Frontal cortex (tissue), 4 donors: ENCODE data around the gene TROAP. TPM values are rescaled to one million over a fixed set of nuclear protein-coding genes. Genes with fewer than 3 reads are reported as not detected.
"Not testable (repeated sequence)": the region's sequence is repeated elsewhere in the genome, so short reads cannot be mapped to it uniquely, and the experiment has no call there.

ENCODE experiments used
- DNase-seq, 2 donors: peaks; one replicate each; pipeline ENCODE4 v3.0.0; 2012; ENCODE audit warnings: low spot score in 2 of 2
- FAIRE-seq: peaks from 2 replicates; lab custom pipeline; 2012; peaks lifted over from hg19 to GRCh38; lab: Jason Lieb, UNC
- total RNA-seq: library from RNA; depleted of rRNA; stranded (reverse); fragments of >200 nt; gene quantifications from one replicate; pipeline ENCODE4 v1.2.3, GENCODE V29; 2014
- donor health status: control.
- donor health status: control.
- donor health status: control.

Gene TROAP
- total RNA-seq, 1 donor from 2014 or later, result 2.9 TPM

DNA sequence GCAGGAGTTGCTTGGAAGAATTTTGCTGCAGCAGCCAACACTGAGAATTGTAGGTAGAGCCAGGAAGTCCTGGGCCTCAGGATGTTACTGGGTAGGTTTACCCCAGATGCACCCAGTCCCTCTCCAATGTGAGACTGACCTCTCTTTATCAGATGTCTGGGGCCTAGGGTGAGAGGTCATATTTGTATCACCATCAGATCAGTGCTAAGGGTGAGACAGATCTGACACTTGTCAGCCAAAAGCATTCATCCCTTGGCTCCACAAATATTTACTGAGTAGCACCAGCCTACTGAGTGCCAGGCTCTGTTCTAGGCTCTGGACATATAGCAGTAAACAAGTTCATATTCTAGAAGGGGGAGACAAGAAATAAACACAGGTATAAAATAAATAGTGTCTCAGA is 4.3 kb downstream of the TROAP start:
- DNase-seq (no peak), FAIRE-seq (no peak)

DNA sequence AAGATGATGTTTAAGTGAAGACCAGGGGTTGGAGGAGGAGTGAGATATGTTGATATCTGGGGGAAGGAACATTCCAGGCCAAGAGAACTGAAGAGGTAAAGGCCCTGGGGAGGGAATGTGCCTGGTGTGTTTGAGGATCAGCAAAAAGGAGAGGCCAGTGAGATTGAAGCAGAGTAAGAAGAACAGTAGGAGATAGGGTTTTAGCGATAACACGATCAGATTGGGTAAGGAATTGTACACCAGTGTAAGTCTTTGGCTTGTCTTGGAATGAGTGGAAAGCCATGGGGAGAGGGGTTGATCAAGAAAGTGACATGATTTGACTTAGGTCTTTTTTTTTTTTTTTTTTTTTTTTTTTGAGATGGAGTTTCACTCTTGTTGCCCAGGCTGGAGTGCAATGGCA is 4.8 kb downstream of the TROAP start:
- no peak for FAIRE-seq
- DNase-seq, result no peak

DNA sequence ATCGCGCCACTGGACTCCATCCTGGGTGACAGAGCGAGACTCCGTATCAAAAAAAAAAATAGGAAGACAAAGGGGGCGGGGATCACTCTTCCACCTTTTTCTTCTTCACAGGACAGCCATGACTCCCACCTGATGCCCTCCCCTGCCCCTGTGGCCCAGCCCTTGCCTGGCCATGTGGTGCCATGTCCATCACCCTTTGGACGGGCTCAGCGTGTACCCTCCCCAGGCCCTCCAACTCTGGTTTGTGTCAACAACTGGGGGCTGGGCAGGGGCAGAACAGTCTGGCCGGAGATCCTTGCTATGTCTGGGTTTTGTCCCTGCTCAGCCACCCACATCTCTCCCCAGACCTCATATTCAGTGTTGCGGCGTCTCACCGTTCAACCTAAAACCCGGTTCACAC is 5.8 kb downstream of the TROAP start:
- no peak for FAIRE-seq

DNA sequence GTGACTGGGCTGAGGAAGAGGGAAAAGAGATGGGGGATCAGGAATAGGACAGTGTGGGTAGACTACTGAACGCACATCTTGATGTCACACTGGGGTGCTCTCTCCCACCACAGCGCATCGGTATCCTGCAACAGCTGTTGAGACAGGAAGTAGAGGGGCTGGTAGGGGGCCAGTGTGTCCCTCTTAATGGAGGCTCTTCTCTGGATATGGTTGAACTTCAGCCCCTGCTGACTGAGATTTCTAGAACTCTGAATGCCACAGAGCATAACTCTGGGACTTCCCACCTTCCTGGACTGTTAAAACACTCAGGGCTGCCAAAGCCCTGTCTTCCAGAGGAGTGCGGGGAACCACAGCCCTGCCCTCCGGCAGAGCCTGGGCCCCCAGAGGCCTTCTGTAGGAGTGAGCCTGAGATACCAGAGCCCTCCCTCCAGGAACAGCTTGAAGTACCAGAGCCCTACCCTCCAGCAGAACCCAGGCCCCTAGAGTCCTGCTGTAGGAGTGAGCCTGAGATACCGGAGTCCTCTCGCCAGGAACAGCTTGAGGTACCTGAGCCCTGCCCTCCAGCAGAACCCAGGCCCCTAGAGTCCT is 7.1 kb downstream of the TROAP start:
- no peak for FAIRE-seq
- no peak for DNase-seq

More for the DNA sequence above, 5.8 kb downstream of the TROAP start:
- DNase-seq, result peak in 1 of 2 donors; percentile 0

DNA sequence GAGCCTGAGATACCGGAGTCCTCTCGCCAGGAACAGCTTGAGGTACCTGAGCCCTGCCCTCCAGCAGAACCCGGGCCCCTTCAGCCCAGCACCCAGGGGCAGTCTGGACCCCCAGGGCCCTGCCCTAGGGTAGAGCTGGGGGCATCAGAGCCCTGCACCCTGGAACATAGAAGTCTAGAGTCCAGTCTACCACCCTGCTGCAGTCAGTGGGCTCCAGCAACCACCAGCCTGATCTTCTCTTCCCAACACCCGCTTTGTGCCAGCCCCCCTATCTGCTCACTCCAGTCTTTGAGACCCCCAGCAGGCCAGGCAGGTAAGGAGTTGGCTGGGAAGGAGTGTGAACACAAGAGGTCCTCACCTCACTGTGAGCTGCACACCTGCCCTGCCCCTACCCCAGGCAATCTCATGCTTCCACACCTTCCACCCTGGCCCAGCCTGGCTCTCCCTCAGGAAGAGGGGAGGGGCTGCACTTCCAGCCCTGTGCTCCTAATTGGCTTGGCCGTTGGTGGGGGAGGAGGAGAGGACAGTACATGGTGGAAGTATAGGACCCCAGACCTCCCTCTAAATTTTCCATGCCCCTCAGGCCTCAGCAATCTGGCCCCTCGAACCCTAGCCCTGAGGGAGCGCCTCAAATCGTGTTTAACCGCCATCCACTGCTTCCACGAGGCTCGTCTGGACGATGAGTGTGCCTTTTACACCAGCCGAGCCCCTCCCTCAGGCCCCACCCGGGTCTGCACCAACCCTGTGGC is 7.8 kb downstream of the TROAP start:
- no peak for DNase-seq
- FAIRE-seq, result no peak

DNA sequence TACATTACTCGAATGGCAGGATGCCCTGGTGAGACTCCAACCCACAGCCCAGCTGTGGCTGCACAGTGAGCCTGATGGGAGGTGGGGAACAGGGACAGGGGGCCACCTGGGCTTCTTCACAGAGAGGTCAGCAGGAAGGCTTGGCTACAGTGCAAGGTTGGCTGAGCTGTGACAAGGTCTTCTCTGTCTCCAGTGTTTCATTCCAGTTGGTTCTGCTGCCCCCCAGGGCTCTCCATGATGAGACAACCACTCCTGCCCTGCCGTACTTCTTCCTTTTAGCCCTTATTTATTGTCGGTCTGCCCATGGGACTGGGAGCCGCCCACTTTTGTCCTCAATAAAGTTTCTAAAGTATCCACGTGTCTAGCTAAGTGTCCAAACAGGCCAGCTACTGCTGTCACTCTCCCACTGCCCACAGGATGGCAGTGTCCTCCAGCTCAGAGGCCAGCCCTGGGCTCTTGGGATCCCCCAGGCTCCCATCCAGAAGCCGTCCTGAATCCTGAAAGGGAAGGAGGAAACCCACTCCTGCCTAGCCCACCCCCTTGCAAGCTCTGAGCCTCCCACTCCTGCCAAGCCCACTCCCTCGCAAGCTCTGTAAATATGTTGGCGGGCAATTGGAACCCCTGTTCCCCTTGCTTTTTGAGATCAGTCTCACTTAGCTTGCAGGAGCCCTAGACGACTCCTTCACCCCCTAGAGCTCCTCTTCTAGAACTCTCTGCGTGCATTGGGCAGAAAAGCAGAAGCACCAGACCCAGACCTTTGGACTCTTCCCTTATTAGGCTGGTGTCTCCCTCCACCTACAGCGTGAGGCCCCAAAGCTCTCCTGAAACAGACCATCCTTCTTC is 8.5 kb downstream of the TROAP start:
- DNase-seq (peak; percentile 80 to 89), FAIRE-seq (no peak)

DNA sequence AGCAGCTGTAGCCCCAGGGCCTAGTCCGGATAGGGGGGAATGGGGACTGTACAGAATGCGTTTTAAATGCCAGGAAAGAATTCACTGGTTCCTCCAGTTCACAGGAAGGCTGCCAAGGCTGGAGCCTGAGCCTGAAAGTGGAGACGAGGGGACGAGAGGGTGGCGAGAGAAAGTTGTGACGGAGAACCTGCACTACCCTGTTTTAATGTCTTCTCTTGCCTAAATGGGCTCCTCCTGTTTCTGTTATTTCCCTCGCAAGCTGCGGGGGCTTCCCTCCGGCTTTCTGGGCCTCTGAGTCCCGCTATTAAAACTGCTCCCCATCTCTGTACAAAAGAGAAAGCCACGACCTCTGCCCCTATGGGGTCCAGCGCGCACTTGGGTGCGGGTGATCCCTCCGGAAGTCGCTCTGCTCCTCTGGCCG is 9.4 kb downstream of the TROAP start:
- no peak for DNase-seq
- FAIRE-seq, result no peak

DNA sequence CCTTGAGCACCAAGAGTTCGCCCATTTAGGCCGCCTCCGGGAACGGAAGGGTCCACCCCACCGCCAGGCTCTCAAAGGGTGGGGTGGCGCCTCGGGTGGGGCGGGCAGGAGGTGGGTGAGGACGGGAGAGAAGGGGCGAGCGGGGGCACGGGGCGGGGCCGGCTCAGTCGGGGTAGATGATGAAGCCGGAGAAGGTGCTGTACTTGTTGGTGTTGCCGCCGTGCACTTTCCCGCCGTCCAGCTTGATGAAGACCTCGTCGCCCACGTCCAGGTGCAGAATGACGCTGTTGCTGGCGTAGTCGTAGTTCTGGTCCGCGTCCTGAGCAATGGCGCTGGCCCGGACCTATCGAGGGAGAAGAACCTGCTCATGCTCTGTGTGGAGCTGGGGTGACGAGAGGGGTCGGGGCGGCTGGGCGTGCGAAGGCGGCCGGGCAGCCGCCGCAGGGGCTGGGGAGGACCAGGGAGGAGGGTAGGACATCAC is 9.9 kb downstream of the TROAP start:
- FAIRE-seq (no peak), DNase-seq (no peak)

DNA sequence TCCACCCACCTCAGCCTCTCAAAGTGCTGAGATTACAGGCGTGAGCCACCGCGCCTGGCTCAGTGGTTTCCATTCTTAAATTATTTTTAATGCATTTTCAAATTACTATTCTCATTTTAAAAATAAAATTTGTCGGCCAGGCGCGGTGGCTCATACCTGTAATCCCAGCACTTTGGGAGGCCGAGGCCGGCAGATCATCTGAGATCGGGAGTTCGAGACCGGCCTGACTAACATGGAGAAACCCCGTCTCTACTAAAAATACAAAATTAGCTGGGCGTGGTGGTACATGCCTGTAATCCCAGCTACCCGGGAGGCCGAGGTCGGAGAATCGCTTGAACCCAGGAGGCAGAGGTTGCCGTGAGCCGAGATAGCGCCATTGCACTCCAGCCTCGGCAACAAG is 10.7 kb downstream of the TROAP start:
- not testable (repeated sequence) for DNase-seq, FAIRE-seq

DNA sequence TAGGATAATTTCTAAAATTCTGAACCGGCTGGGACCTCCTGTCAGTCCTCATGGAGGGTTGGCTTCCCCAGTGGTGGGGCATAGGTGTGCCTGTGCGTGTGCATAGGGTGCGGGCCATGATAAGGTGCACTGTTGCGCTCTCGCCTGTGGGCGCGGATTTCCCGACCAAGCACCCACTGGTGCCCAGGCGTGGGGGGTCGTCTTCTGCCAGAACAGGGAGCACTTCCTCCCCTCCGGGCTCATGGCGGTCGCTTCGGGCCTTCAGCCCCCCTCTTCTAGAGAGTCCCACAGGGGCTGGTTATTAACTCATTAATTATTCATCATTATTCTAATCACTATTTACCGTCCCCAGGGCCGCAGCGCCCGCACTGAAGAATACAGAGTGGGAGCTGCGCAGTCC is 11.2 kb downstream of the TROAP start:
- DNase-seq, result peak in 1 of 2 donors; percentile 38
- FAIRE-seq, result no peak

DNA sequence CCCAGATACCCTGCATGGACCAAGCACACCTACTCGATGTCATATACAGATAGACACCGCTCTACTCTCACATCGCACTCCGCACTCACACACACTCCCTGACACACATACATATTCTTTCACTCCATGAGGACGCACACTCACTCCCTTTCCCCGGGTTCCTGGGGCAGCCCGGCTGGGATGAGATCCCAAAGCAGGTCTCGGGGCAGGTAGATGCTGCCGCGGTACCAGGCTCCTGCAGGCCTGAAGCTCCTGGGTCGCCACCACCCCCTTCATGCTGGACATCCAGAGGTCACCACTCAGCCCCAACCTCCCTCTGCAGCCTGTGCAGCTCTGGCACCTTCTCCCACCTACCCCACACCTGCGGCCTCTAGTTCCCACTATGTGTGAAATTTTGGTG is 11.6 kb downstream of the TROAP start:
- FAIRE-seq (no peak), DNase-seq (no peak)

DNA sequence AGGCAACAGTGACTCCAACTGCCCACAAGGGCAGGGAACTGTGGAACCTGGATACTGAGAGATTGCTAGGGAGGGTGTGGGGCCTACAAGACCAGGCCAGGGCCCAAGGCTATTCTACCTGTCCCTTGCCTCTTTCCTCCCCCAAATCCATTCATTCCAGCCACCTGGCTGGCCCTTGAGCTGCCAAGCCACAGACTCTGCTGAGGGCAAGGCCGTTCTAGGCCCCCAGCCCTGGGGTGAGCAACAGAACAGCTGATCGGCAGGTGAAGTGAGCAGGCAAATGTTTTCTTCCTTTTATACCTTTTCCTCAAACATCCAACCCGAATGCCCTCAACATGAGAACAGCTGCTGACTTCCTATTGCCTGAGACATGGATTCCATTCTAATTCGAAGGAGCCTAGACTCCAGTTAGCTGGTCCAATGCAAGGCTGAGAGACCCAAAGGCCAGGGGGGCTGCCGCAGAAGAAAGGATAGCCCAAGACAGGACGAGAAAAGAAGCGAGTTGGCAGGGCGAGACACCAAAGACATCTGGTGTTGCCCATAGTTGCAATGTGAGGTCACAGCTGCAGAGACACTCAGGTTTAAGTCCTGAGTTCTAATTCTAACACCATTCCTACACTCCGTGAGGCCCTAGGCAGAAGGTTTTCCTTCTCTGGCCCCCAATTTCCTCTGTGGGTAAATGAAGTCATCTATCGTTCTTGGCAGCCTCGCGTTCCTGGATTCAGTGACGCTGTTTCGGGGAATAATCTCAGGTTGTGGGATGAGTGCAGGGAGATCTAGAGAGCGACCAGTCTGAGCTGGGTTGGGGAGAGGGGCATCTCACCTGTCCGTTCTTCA is 12.3 kb downstream of the TROAP start:
- FAIRE-seq (no peak), DNase-seq (peak in 1 of 2 donors; percentile 36)

DNA sequence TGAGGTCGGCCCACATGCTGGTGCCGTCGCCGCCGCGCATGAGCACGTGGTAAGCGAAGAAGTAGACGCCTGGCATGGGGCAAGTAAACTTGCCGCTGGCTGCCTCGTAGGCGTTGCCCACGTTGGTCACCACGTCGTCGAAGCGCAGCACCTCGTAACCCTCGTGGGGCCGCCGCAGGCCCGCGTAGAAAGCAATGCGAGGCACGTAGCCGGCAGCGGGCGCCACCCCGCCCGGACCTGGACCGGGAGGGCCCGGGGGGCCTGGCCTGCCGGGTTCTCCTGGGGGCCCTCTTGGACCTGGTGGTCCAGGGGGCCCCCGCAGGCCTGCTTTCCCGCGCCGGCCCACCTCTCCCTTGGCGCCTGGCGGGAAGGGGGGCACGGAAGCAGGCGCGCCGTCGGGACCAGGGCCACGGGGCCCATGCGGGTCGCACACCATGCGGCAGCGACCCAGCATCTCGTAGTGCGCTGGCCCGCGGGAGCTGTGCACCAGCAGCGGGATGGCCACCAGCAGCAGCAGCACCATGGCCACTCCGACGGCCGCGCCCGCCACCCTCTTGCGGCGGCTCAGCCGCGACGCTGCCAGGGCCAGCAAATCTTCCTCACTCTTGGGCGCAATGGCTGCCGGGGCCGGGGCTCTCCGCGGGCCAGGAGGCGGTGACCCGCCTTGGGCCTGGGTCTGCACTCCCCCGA is 13.0 kb downstream of the TROAP start:
- DNase-seq, result no peak
- no peak for FAIRE-seq

DNA sequence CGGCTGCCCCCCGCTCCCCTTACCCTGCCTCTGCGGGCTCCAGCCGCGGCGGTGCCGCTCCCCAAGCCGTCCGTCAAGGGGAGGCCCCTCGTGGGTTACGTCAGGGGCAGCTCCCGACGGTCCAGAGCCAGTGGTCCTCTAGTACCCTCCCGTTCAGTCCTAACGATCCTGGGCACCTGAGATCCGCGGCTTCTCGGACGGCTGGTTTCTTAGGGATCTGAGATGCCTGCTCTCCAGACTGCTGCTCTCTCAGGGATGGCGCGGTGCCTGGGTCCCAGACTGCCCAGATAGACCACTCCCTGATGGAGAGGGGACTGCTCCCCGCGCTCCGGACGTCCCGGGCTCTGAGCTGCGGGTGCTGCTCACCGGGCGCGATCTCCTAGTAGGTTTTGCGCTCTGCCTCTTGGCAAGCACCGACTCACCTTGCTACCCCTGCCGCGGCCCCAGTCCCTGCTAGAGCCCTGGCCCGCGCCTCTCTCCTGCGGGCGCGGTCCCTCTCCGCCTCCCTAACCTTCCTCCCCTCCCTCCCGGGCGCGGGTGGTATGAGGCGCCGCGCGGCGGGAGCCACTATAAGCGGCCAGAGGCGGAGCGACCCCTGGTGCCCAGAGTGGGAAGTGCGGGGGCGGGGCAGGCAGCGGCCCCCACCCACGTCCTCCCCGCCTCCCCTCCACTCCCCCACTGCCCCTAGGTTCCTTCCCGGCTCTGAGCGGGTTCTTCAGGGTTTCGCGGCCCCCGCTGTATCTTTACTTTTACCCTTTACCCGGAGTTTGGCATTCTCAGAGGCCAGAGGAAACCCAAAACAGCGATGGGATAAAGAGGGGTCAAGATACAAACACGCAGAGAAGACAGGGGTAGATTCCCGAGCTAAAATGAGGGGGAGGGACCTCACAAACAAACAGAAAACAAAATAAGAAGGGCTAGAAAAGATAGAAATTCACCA is 13.9 kb downstream of the TROAP start, which contains the start of gene C1QL4:
Gene C1QL4, minus strand, starts transcription at position 544 of the 940 bp plus-strand sequence. CDS start 711 bp downstream, outside the sequence.
- FAIRE-seq (no peak), DNase-seq (peak; percentile 85 to 91)

DNA sequence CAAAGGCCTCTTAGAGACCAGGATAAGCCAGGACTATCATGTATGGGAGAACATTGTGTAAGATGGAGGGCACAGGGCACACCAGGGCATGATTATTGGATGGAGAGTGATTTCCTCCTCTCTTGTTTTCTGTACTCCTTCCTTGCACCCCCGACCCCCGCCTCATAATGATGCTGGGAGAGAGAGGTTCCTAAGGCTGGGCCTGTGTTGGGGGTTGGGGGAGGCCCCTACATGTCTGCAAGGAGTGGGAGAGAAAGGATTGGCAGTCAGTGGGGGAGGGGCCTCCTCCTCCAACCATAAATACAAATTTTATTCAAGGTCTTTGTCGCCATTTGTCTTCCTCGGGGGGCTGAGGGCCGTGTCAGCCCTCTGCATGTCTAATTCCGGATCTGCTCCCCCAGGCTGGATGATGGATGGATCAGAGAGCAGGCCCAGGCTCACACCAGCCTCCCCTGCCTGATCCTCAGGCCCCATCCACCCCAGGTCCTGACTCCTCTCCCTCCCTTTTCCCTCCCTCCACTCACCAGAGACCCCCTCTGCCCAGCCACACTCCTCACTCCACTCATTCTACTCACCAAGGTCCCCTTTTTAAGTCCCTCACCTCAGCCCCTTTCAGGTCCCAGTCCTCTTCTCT is 15.9 kb downstream of the TROAP start:
- DNase-seq (no peak), FAIRE-seq (no peak)

DNA sequence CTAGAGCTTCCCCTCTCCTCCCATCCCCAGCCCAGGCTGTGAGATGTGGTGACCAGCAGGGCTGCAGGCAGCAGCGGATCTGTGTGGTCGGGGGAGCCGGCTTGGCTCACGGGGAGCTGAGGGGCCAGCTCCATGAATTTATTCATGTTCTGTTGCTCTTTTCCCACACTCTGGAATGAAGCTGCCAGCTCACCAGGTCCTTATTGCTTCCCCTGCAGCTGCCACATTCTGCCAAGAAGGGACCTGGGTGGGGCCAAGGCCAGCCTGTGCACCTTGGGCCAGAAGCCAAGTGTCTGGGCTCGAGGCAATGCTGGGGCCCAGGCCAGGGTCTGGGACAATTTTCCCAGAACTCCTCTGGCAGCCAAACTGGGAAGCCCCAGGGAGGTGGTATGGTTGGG is 16.4 kb downstream of the TROAP start:
- FAIRE-seq (no peak), DNase-seq (no peak)

DNA sequence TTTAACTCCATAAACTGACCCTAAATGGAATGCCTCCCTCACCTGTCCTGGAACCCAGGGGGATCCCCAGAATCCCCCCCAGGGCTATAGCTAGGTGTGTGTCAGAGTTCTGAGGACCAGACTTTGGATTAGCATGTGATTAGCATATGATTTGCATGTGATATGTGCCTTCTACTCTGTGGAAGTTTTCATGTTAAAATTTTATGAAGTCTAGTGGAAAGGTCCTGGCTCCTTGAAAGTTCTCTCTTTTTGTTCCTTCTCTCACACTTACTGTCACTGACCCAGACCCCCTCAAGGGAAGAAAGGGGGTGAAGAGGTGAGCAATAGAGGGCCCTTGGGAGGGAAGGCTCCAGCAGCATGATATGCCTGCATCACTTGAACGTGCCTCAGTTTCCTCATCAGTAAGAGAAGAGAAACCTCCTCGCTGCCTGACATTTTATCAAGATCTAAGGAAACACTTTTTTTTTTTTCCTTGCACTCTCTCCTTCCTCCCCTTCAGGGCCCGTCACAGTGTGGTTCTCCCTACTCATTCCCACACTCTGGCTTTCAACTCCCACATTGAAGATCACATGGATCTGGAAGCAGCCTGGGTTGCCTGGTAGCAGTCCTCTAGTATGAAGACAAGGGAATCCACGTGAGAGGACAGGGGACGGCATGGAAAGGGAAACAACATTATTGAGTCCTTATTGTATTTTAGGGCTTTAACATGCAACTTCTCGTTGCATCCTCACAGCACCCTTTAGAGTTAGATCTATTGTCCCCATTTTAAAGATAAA is 17.2 kb downstream of the TROAP start:
- FAIRE-seq, result no peak
- no peak for DNase-seq
